Measurements from ENCODE around the gene MAOA. TPM values are rescaled to one million over a fixed set of nuclear protein-coding genes. Genes with fewer than 3 reads are reported as not detected.
A peak's percentile ranks its signal among the peaks of the same experiment; 100 is the strongest.

MAOA gene
- total RNA-seq, 1 donor from 2014 or later, result 102 TPM

DNA sequence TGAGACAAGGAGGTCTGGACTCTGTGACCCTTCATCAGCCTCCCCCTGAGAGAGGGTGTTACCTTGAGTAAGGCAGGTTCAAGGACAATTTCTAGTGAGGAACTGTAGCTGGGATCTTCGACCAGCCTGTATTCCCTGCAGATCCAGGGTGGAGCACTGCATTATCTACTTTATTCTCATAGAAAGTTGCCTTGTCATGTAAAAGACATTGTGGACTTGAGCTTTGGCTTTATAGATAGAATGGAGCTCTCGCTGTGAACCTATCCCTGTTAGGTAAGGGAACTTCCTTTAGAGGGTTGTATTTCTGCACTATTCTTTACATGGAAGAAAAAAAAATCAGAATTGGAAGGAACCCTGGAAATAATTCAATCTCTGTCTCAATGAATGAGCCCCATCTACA is 91.4 kb downstream of the MAOA start:
- DNase-seq (ENCODE audit: extremely low spot score in 2 of 2), result no peak
- Histone ChIP-seq H3K4me1 (no peaks in the 10 kb centered on the region), H3K27ac (no peak overlapping the region), H3K9me3 (no peaks in the 10 kb centered on the region), H3K4me3 (no peak overlapping the region), H3K36me3 (no peaks in the 10 kb centered on the region), H3K27me3 (no peaks in the 10 kb centered on the region)
- intact Hi-C loops (cut with DNase I), result loop anchor here (10.0 kb wide), 1 partner anchor 93 kb away; the partner anchor contains the start of gene MAOA
- TF ChIP-seq POLR2AphosphoS5 (IDR thresholded peaks at IDR 0.05; ENCODE audit: insufficient read depth in 1 of 2, low read depth in 1 of 2) (no peak), POLR2A (IDR thresholded peaks at IDR 0.05) (no peak)
- TF ChIP-seq, protein P1, sequence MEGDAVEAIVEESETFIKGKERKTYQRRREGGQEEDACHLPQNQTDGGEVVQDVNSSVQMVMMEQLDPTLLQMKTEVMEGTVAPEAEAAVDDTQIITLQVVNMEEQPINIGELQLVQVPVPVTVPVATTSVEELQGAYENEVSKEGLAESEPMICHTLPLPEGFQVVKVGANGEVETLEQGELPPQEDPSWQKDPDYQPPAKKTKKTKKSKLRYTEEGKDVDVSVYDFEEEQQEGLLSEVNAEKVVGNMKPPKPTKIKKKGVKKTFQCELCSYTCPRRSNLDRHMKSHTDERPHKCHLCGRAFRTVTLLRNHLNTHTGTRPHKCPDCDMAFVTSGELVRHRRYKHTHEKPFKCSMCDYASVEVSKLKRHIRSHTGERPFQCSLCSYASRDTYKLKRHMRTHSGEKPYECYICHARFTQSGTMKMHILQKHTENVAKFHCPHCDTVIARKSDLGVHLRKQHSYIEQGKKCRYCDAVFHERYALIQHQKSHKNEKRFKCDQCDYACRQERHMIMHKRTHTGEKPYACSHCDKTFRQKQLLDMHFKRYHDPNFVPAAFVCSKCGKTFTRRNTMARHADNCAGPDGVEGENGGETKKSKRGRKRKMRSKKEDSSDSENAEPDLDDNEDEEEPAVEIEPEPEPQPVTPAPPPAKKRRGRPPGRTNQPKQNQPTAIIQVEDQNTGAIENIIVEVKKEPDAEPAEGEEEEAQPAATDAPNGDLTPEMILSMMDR (IDR thresholded peaks at IDR 0.05), result no peak

GRCh38 chrX:43750248-43750676 is 94.2 kb downstream of the MAOA start:
- Histone ChIP-seq H3K4me3 (no peak overlapping the region), H3K27me3 (no peaks in the 10 kb centered on the region), H3K9me3 (no peaks in the 10 kb centered on the region), H3K4me1 (no peaks in the 10 kb centered on the region), H3K36me3 (no peaks in the 10 kb centered on the region), H3K27ac (no peak overlapping the region)
- TF ChIP-seq, protein P1 (IDR thresholded peaks at IDR 0.05), result peak in 1 of 3 experiments; percentile 61
- TF ChIP-seq POLR2AphosphoS5 (IDR thresholded peaks at IDR 0.05; ENCODE audit: insufficient read depth in 1 of 2, low read depth in 1 of 2), result peak in 1 of 2 donors; percentile 30
- no peak for TF ChIP-seq POLR2A (IDR thresholded peaks at IDR 0.05)
- intact Hi-C loops (cut with DNase I), result no loop called here
- DNase-seq (ENCODE audit: extremely low spot score in 2 of 2), result no peak

DNA sequence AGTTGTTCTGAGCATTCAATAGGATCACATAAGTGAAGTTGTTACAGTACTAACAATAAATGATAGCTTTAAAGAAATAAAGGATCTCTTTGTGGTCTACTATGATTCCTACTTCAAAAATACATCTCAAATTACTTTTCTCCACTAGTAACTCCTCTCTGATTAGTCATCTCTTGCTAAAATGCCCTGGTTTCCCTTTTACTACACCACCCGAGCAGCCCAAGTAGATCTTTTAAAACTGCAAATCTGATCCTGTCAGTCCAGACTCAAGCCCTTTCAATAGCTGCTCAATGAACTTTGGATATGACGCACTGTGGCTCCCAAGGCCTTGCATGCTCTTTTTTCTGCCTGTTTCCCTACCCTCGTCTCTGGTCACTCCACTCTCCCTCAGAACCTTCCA is 97.5 kb downstream of the MAOA start:
- intact Hi-C loops (cut with DNase I), result no loop called here
- no peak for DNase-seq (ENCODE audit: extremely low spot score in 2 of 2)

DNA sequence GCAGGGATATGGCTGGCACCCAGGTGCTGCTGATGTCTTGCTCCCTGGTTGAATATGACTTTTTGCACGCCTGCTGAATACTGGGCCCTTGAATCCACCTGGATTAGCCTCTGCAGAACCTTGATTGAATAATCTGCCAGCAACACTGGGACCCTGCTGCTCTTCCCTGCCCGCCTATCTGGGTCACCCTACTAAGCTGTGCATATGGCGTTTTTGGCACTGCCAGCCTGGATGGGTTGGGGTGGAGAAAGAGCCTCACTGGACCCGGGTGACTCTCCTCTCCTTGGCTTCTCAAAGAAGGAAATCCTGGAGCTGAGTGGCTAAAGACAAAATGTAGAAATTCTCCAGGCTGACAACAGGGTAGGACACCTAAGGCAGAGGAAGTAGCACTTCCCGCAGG is 100.0 kb downstream of the MAOA start:
- no peaks in the 10 kb centered on the region for H3K36me3 ChIP-seq

More for the DNA sequence above, 97.5 kb downstream of the MAOA start:
- H3K4me3 ChIP-seq, result no peak overlapping the region
- TF ChIP-seq POLR2A (IDR thresholded peaks at IDR 0.05) (no peak), POLR2AphosphoS5 (IDR thresholded peaks at IDR 0.05; ENCODE audit: insufficient read depth in 1 of 2, low read depth in 1 of 2) (no peak)
- TF ChIP-seq, protein P1 (IDR thresholded peaks at IDR 0.05), result no peak
- H3K36me3 ChIP-seq, result no peaks in the 10 kb centered on the region
- H3K9me3 ChIP-seq, result no peaks in the 10 kb centered on the region
- no peak overlapping the region for H3K27ac ChIP-seq
- no peaks in the 10 kb centered on the region for H3K27me3 ChIP-seq
- H3K4me1 ChIP-seq, result no peaks in the 10 kb centered on the region

GRCh38 chrX:43758044-43758443 is 101.9 kb downstream of the MAOA start:
- TF ChIP-seq POLR2A (IDR thresholded peaks at IDR 0.05), result no peak
- no peak for TF ChIP-seq POLR2AphosphoS5 (IDR thresholded peaks at IDR 0.05; ENCODE audit: insufficient read depth in 1 of 2, low read depth in 1 of 2)
- TF ChIP-seq, protein P1 (IDR thresholded peaks at IDR 0.05), result no peak
- Histone ChIP-seq H3K4me3 (no peak overlapping the region), H3K27ac (no peak overlapping the region), H3K9me3 (no peaks in the 10 kb centered on the region), H3K4me1 (no peaks in the 10 kb centered on the region), H3K36me3 (no peaks in the 10 kb centered on the region), H3K27me3 (no peaks in the 10 kb centered on the region)
- intact Hi-C loops (cut with DNase I), result no loop called here
- no peak for DNase-seq (ENCODE audit: extremely low spot score in 2 of 2)

More for the DNA sequence above, 100.0 kb downstream of the MAOA start:
- no peak for DNase-seq (ENCODE audit: extremely low spot score in 2 of 2)
- H3K4me1 ChIP-seq, result no peaks in the 10 kb centered on the region
- intact Hi-C loops (cut with DNase I), result no loop called here
- H3K4me3 ChIP-seq, result no peak overlapping the region
- H3K27ac ChIP-seq, result no peak overlapping the region
- H3K9me3 ChIP-seq, result no peaks in the 10 kb centered on the region
- TF ChIP-seq, protein P1 (IDR thresholded peaks at IDR 0.05), result no peak
- TF ChIP-seq POLR2AphosphoS5 (IDR thresholded peaks at IDR 0.05; ENCODE audit: insufficient read depth in 1 of 2, low read depth in 1 of 2) (no peak), POLR2A (IDR thresholded peaks at IDR 0.05) (no peak)
- H3K27me3 ChIP-seq, result no peaks in the 10 kb centered on the region
